DMS114 treated with DMSO at 0.1 percent for 48 hours (cell line): ENCODE results near the gene CDK10.
"Not testable (repeated sequence)": the region's sequence is repeated elsewhere in the genome, so short reads cannot be mapped to it uniquely, and the experiment has no call there.

Source experiments
- DNase-seq: peaks from one replicate; lab custom pipeline; 2025; ENCODE audit not compliant: unreplicated experiment; lab: John Stamatoyannopoulos, UW

The CDK10 gene

DNA sequence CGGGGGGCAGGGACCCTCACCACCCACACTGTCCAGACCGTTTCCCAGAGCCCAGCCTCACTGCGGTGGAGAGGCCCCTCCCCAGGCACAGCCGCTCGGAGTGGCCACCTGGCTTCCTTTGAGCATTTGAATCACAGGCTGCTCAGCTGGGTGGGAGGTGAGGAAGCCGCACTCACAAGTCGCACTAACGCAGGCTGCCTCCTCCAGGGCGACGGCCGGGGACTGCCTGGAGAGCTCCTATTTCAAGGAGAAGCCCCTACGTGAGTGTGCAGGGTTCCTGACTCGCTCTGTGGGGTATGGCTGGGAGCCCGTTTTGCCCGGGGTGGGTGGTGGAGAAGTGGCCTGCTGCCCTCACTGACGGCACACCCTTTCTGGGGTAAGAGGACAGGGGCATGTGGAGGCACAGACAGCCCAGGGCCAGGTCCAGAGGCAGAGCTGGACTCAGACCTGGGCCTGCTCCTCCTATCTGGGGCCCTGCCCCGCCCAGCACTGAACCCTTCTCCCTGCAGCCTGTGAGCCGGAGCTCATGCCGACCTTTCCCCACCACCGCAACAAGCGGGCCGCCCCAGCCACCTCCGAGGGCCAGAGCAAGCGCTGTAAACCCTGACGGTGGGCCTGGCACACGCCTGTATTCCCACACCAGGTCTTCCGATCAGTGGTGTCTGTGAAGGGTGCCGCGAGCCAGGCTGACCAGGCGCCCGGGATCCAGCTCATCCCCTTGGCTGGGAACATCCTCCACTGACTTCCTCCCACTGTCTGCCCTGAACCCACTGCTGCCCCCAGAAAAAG, 8.8 kb downstream of the CDK10 start:
- DNase-seq, result no peak

DNA sequence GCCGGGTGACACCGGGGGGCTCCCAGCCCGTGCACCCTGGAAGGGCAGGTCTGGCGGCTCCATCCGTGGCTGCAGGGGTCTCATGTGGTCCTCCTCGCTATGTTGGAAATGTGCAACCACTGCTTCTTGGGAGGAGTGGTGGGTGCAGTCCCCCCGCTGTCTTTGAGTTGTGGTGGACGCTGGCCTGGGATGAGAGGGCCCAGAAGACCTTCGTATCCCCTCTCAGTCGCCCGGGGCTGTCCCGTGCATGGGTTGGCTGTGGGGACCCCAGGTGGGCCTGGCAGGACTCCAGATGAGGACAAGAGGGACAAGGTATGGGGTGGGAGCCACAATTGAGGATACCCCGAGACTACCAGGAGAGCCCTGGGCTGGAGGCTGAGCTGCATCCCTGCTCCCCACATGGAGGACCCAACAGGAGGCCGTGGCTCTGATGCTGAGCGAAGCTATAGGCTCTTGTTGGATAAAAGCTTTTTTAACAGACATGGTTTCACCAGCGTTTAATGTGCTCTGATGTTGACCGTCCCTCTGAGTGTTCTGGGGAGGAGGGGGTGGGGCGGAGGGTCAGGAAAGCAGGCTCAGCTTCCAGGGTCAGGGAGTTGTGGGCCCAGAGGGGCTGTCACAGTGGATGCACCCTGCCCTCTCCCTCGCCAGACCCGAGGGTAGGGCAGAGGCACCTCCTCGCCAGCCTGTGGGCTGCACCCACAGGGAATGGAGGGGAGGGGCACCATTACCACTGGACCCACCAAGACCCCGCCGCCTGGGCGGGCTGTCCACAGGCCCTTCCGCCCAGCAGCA, 9.6 kb downstream of the CDK10 start:
- DNase-seq, result no peak

DNA sequence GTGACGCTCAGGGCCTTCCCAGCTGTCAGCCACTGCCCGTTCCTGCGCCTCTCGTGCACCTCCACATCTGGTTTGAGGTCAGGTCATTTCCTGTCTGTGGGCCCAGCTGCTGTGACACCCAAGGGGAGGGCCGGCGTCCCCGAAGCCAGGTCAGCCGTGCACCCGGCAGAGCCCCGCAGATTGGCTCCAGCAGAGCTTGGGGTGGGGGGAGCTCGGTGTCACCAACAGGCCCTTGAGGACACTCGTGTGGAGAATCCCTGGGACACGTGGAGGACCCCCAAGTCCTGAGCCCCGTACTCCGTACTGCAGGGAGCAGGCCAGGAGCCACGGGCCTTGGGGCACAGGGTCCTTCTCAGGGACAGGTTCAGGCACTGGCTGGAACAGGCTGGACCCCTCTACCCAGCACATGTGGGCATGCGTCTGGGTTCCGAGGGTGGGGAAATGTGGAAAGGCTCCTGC, 10.2 kb downstream of the CDK10 start:
- no peak for DNase-seq

DNA sequence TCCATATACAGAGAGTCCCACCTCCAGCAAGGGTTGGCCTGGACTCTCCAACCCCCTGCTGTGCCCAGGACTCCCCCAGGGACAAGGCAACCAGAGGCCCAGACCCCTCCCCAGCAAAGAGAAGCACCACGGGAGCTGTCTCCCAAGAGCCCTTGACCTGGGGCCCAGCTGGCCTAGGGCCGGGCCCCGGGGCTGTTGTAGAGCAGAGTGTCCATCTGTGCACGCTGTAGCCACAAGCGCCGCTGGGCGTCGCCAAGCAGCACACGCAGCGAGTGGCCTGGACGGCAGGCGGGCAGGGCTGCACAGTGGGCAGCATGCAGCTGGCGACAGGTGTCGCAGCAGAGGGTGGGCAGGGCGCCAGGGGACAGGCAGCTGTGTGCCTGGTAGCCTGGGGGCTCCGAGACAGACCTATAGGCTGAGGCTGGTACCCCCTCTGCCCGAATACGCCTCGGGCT, 10.7 kb downstream of the CDK10 start:
- no peak for DNase-seq

DNA sequence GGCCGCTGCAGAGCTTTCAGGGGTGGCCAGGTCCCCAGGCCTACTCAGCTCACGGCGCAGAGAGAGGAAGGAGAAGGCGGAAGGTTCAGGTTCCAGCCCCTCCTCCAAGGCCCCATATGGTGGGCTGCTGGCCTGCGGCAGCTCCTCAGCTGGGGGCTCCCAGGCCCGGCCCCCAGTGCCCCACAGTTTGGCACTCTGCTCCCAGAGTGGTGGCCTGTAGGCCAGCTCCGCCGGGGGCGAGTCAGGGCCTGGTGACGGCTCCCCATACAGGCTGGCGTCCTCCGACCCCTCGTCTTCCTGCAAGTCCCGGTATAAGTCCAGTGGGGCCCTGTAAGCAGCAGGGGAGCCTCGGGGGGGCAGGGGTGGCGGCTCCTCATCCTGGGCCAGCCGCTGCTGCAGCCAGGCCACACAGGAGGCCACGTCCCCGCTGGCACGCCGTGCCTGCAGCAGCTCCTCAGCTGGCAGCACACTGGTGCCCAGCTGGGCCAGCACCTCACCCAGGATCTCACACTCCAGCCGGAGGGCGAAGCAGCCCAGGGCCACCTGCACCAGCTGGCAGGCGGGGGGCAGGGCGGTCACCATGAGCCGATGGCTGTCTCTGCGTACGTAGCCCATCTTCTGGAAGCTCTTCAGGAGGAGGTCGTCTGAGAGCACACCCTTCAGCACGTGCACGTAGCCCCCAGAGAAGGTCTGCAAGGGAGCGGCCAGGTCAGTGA, 11.3 kb downstream of the CDK10 start:
- DNase-seq, result no peak

DNA sequence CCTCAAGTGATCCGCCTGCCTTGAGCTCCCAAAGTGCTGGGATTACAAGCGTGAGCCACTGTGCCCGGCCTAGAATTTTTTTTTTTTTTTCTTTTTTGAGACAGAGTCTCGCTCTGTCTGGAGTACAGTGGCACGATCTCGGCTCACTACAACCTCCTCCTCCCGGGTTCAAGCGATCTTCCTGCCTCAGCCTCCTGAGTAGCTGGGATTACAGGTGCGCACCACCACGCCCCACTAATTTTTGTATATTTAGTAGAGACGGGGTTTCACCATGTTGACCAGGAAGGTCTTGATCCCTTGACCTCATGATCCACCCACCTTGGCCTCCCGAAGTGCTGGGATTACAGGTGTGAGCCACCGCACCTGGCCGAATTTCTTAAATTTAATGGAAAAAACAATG, 12.2 kb downstream of the CDK10 start:
- not testable (repeated sequence) for DNase-seq

DNA sequence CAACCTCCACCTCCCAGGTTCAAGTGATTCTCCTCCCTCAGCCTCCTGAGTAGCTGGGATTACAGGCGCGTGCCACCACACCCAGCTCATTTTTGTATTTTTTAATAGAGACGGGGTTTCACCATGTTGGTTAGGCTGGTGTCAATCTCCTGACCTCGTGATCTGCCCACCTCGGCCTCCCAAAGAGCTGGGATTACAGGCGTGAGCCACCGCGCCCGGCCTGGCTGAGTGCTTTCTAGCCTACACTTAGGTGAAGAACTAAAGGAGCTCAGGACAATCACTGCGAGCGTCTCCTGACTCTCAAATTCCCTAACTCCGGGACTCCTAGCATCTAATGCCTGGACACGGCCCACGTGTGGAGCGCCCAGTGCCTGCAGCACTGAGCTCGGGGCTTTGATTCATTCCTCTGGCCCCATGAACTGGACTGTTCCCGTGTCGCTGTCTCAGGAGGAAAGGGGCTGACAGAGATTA, 13.2 kb downstream of the CDK10 start:
- not testable (repeated sequence) for DNase-seq

DNA sequence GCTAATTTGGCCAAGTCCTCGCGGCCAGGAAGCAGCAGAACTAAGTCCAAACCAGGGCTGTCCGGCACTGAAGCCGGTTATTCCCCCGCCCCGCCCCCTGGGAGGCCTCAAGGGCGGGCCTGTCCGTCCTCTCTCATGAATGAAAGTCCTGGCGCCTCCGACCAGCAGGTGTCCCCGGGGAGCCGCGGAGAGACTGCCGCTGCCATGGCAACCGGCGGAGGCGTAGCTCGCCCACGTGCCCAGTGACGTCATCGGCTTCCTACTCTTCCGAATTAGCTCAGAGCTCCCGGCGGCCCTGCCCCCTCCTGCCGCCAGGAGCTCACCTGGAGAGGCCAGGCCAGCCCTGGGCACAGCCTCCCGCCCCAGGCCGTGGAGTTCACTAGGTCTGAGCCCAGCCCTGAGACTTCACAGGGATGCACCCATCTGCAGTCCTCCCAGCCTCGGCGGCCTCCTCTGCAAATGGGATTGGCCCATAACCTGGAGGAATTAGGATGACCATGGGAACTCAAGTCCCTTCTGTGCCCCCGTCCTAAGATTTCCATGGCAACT, 13.7 kb downstream of the CDK10 start:
- peak; percentile 96 for DNase-seq

DNA sequence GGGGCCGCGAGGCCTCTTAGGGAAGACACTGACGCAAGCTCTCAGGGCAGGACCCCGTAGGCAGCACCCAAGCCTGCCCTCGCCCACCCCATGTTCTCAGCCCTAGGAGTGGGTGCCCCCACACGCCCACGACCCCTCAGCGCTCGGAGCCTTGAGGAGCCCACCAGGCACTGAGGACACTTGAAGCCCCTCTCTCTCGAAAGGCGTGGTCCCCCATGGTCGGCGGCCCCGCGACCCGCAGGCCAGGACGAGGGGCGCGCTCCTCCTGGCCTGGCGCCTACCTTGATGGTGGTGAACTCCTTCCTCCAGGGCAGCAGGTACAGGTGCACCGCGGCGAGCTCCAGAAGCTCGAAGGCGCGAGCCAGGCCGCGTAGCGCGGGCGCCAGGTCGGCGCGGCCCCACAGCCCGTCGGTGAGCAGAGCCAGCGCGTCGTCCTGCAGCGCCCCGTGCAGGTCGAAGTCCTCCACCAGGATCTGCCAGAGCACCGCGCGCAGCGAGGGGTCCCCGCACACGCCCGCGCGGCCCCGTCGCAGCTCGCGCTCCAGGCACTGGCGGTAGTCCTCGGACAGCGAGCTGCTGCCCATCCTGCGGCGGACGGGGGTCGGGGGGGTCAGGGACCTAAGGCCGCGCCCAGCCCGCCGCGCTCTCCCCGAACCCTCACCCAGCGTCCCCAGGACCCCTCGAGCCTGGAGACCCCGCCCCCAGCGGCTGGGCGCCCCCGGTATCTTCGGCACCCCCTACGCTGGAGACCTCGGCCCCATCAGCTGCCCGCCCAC, 14.3 kb downstream of the CDK10 start:
- no peak for DNase-seq

DNA sequence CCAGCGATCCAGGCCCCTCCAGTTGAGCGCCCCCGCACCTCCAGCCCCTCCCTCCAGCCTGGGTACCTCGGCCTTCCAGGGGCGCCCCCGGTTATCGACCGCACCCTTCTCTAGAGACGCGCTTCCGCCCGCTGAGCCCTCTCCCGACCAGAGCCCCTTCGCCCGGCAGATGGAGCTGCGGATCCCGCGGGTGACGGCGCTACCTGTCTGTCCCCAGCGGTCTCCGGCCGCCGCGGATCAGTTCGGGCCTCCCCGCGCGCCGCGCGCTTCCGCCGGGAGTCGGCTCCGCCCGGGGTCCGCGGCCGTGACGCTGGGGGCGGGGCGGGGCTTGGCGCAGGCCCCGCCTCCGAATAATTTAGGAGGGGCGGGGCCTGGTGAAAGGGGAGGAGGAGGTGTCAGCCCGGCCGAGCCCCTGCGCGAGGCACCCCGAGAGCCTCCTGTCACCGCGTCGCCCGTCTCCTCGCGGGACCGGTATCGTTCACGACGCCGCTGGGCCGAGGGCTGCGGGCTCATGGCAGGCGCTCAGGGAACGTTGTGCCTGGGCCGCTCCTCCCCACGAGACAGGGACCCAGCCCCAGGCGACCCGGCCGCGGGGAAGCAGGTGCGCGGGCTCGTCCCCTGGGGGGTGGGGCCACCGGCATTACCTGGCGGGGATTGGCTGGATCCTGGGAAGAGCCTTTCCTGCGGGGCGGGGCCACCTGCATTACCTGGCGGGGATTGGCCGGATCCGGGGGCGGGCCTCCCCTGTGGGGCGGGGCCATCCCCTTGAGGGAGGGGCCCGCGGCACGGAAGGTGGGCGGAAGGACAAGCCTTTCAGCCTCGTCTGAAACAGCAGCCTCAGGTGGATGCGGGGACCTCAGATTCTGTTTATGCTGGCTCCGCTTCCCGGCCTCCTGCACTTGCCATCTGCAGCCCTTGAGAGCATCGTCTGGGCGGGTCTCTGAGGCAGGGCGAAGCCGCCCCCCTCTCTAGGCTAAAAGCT, 15.2 kb downstream of the CDK10 start, which contains the start of gene SPATA2L:
SPATA2L (minus strand) TSS at position 281 of the 982 bp plus-strand sequence. CDS start 473 bp downstream, outside the sequence.
- DNase-seq, result peak; percentile 85

DNA sequence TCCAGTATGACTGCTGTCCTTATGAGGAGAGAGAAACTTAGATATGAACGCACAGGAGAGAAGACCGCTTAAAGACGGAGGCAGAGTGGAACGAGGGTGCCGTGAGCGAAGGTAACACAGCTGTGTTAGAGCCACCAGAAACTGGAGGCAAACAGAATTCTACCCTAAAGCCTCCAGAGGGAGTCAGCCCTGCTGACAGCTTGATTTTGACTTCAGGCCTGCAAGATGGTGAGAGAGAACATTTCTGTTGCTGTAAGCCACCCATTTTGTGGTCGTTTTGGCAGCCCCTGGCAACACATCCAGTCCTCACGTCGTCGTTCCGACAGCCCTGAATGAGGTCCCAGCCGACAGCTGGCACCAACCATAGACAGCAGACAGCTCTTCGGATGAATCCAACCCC, 17.8 kb downstream of the CDK10 start:
- no peak for DNase-seq

DNA sequence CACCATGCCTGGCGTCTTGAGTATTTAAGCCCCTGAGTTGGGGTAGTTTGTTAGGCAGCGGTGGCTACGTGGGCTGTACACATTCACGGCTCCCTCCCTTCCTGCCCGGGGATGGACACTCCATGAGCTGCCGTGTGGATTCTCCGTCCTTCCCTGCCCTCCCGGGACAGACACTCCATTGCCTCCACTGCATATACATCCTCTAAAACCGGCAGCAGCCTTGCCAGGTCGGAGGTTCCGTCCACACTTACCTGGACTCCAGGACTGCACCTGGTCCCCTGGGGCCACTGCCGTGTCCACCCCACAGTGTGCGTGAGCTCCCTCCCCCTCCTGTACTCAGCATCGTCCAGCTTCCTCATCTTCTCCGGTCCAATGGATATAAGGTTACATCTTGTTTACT, 18.5 kb downstream of the CDK10 start:
- DNase-seq, result no peak

DNA sequence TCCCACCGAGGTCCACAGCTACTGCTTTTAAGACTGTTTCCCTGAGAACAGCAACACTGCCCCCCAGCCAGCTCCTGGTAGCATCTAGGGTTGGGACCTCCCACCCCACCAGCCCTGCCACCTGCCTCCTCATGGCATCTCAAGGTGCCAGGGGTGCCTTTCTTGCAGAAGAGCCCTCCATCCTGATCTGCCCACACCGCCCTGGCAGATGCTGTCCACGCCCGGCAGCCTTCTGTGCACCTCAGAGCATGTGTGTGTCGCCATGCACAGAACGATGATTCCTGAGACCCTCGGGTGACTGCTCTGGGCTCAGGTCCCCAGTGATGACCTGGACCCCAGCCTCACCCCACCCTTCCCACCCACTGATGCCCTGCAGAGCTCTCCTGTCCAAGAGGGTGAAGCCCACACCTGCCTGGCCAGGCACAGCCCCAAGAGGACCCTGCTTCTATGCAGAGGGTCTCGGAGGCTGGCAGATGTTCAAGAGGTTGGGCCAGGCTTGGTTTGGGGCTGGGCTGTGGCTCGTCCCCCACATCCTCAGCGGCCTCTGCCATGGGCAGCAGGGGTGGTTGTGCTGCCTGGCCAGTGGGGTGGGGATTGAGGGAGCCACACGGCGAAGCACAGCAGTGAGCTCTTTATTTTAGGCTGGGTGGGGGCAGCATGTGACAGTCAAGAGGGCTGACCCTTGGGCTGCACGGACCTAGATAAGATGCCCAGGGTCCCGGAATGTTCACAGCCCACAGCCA, 20.2 kb downstream of the CDK10 start:
- no peak for DNase-seq

DNA sequence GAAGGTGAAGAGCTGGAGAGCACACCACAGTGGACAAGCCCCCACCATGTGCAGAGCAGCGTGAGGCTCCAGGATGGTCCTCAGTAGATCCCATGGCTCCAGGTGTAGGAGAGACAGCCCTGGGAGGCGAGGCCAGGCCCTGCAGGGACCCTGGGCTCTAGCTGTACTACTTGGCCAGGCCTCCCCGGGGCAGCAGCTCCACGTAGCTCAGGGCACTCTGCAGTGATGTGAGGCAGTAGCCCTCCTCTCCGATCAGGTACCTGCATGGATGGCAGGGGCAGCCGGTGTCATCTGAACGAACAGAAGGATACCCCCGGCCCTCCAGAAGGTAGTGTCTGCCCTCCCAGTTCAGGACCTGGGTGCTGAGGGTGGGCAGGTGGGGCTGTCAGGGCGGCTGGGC, 21.2 kb downstream of the CDK10 start:
- no peak for DNase-seq

DNA sequence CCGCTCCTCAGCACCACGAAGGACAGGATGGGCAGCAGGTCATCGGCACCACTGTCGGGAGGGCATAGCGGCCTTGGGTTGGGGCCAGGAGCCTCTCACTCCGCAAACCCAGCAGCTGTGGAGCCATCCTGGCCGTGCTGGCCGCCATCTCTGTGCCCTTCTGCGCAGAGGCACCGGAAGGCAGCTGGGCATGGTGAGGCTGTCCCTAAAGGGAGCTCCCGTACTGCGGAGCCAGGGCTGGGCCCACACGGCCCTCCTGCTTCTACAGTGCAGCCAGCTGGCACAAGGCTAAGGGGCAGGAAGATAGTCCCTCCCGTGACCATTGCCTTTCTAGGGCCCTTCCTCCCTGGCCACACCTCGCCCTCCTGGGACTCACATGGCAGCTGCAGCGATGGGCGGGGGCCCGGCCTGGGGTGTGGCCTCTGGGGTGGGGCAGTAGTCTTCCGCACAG, 22.0 kb downstream of the CDK10 start:
- DNase-seq, result no peak

DNA sequence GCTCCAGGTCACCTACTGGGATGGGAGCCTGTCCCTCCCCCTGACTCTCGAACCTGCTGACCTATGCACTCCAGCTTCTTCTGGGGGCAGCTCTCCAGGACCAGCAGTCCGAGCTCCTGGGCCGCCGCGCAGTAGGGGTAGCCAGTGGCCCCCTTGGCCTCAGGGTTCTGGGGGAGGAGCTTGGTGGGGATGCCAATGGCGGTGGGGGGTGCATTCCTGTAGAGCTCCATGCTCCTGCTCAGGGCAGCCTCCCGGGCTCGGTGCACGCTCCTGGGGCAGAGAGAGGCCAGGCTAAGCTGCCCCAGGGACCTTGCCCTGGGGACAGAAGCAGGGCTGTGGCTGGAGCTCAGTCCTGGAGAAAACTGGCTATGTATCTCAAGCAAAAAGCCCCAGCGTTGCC, 22.7 kb downstream of the CDK10 start:
- DNase-seq, result no peak

DNA sequence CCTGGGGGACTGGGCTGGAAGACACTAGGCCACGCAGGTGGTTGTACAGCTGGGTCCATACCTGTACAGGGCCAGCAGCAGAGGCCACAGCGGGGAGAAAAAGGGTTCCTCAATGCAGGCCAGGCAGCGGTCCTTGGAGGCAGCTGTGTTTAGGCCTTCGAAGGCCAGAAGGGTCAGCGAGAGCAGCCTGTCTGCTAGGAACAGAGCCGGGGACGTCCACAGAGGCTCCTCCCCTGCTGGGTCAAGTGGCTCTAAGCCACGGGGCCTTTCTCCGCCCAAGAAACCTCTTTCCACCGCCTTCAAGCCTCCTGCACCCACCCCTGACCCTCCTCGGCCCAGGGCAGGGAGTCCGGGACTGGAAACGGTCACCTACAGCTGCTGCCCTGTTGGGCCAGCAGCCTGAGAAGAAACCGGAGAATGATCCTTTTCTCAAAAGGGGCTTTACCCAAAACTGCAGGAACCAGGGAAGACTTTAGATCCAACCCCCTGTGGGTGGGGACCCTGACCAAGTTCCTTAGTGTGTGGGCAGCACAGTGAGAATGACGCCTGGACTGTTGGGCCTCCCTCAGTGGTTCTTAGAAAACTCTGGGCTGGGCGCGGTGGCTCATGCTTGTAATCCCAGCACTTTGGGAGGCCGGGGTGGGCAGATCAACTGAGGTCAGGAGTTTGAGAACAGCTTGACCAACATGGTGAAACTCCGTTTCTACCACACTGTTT, 23.4 kb downstream of the CDK10 start:
- no peak for DNase-seq
